Activated T-helper 9 cell treated with anti-CD3 and anti-CD28 coated beads, Interleukin-2, amount 50 U/mL, for 16 hours (primary cell): Measurements from ENCODE around the gene CBFB.
"Not testable (repeated sequence)": the region's sequence is repeated elsewhere in the genome, so short reads cannot be mapped to it uniquely, and the experiment has no call there.

Experiments used
- DNase-seq: peaks from one replicate; pipeline ENCODE4 v3.0.0-alpha.2; 2020; ENCODE audit warnings: low read depth

The CBFB gene

GRCh38 chr16:67098599-67098998, 69.7 kb downstream of the CBFB start:
- DNase-seq = no peak

- DNase-seq = no peak
Measured at GRCh38 chr16:67100569-67101310, 71.8 kb downstream of the CBFB start.

- DNase-seq = no peak
Measured at GRCh38 chr16:67101311-67102082, 72.5 kb downstream of the CBFB start.

GRCh38 chr16:67104061-67104460, 75.1 kb downstream of the CBFB start:
- no peak for DNase-seq

- DNase-seq = no peak
Measured at GRCh38 chr16:67104845-67105244, 75.9 kb downstream of the CBFB start.

- no peak for DNase-seq
Measured at GRCh38 chr16:67105246-67105645, 76.3 kb downstream of the CBFB start.

- DNase-seq = no peak
Measured at GRCh38 chr16:67105881-67106280, 76.9 kb downstream of the CBFB start.

- DNase-seq = no peak
Measured at GRCh38 chr16:67108489-67108888, 79.5 kb downstream of the CBFB start.

- DNase-seq = no peak
Measured at GRCh38 chr16:67108931-67109406, 80.0 kb downstream of the CBFB start.

GRCh38 chr16:67109407-67110135, 80.6 kb downstream of the CBFB start, which contains the start of gene PHAF1:
PHAF1 (plus strand) TSS chr16:67109941; CDS start chr16:67110176, 235 bp downstream.
- DNase-seq = peak; percentile 93

GRCh38 chr16:67111951-67112444, 83.0 kb downstream of the CBFB start:
- DNase-seq = no peak

GRCh38 chr16:67112591-67113399, 83.8 kb downstream of the CBFB start:
- DNase-seq = no peak

GRCh38 chr16:67114793-67115192, 85.8 kb downstream of the CBFB start:
- DNase-seq = no peak

GRCh38 chr16:67115639-67116038, 86.7 kb downstream of the CBFB start:
- no peak for DNase-seq

GRCh38 chr16:67116388-67117311, 87.7 kb downstream of the CBFB start:
- no peak for DNase-seq

- DNase-seq = no peak
Measured at GRCh38 chr16:67117716-67118115, 88.8 kb downstream of the CBFB start.

- no peak for DNase-seq
Measured at GRCh38 chr16:67120025-67120424, 91.1 kb downstream of the CBFB start.

GRCh38 chr16:67122799-67123198, 93.8 kb downstream of the CBFB start:
- DNase-seq = not testable (repeated sequence)

GRCh38 chr16:67128417-67128816, 99.5 kb downstream of the CBFB start:
- no peak for DNase-seq

GRCh38 chr16:67128887-67129286, 99.9 kb downstream of the CBFB start:
- DNase-seq = no peak
